CD4-positive, alpha-beta T cell treated with Interleukin-21 for 1 hour (primary cell): Measurements from ENCODE around the gene ABCA5.

Experiments used
- DNase-seq: peaks from one replicate; pipeline ENCODE4 v3.0.0-alpha.2; 2020

ABCA5 gene

DNA sequence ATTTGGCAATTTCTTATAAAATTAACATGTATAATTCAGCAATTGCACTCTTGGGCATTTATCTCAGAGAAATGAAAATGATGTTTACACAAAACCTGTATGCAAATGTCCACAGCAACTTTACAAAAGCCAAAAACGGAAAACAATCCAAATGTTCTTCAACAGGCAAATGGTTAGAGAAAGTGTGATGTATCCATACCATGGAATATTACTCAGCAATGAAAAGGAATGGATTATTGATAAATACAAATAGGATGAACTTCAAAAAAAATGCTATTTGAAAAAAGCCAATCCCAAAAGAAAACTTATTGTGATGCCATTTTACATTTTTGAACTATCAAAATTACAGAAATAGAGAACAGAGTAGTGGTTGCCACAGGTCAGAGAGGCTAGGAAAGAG, 61.1 kb downstream of the ABCA5 start:
- DNase-seq, result no peak

DNA sequence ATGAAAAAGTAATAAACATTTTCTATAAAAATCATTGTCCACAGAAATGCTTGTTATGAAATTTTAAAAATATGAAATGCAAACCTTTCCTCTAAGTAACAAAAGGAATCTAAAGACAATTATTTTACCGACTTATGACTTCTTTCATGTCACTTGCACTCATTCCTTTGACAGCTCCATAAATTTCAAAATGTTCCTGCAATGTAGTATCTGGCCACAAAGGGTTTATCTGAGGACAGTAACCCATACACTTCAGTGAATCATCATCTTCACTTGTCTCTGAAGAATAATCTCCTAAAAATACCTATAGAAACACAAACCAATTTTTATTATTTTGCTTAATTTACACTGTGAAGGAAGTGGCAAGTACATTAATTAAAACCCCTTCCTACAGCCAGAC, 72.7 kb downstream of the ABCA5 start:
- no peak for DNase-seq

DNA sequence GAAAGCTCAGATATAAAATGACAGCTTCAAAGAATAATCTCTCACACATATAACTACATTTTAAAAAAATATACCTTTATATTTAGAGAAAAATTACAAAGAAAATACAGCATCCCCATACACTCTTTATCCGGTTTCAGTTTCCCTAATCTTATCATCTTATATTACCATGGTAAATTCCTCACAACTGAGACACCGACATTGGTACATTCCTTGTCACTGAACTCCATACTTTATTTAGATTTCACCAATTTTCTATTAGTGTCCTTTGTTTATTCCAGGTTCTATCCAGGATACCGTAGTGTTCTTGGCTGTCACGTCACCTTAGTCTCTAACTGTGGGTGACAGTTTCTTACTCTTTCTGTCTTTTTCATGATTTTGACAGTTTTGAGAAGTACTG, 76.3 kb downstream of the ABCA5 start:
- no peak for DNase-seq

DNA sequence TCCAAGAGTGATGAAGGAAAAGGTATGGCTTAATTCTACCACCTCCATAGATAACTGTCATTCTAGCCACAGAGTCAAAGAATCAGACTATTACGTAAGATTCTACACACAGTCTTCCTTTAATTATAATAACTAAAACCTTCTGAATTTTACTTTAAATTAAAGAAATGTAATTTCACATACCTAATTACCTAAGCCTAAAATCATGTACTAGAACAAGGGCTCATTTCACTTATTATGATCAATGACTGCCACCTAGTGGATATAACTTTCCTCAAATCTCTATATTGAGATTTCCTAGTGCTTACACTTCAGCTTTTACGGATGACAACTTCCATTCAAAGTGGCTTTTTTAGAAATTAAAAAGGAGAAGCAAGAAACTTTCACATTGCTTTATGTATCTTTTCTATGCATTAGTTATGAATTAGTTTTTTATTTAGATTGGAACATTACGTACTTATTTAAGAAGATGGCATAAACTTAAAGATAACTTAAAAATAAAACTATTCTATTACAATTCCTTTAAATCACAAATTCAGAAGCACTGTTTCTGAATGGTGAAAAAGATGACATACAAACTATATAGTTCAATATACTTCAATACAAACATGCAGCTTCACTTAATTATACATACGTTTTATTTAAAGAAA, 80.1 kb downstream of the ABCA5 start:
- DNase-seq, result peak; percentile 29

DNA sequence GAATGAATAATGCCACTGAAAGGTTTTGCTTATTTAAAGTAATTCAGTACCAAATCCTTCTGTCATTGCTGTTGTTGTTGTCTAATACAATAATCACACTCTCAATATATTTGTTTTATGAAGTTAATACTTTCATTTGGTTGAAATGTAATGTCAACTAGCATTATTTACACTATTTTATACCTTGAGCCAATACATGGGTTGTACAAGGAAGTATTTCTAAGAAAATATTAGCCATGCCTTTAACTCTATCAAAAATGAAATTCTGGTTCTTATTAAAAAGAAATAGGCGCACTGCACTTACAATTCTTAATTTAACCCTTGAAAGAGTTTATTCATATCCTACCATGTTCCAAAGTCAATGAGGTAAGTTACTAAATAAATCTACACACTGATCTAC, 80.7 kb downstream of the ABCA5 start:
- no peak for DNase-seq

DNA sequence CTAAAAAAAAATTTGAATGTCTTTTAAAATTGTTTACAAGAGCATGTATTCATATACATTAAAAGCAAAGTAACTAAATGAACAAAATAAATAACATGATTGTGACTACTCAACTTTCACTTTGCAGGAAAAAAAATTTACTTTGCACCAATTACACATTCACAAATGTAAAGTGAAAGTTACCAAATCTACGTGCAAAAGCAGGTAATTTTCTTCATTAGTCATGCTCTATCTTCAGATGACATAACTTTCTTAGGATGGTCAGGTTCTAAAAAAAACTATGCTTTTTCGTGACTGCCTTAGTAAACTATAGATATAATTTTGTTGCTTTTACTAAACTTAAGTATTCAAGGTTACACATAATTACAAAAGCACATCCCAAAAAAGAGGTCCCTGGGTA, 81.3 kb downstream of the ABCA5 start:
- no peak for DNase-seq

DNA sequence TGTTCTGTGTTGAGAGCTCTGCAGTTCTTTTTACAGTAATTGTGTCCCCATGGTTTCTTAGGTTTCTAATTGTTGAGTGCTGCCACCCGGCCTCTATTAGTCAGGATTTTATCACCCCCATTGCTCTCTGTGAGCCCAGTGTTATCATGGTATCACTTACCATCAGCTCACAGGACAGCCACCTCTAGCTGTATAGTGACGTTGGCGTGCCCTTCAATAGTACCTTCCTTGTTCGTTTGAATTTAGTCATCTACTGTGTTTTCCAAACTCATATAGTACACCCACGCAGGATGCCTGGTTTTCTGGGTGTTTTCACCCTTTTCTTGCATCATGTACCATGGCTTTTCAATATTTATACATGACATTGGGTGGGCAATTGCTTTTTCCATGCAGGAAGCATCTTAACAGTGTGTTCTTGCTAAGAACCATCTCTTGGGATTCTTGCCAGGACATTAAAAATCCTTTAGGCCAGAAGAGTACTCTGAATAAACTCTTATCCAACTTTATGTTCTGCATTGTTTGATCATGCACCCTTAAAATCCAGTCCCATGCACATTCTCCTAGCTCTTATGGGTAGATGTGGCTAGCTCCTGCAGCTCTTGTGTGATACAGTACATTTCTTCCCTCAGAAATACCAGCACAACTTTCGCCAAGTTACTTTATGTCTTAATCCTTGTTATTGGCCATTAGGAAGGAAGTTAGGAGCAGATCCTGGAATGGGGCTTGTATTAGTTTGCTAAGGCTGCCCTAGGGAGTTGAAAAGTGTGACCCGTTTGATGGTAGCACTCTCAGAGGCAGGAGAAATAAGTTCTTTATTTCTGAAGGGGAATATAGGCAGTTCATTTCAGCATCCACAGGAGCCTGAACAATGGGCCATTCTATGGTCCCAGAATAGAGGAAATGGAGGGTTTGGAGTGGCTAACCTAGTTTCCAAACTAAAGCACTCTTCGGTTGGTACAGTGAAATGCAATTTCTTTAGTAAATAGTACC, 87.0 kb downstream of the ABCA5 start:
- no peak for DNase-seq

DNA sequence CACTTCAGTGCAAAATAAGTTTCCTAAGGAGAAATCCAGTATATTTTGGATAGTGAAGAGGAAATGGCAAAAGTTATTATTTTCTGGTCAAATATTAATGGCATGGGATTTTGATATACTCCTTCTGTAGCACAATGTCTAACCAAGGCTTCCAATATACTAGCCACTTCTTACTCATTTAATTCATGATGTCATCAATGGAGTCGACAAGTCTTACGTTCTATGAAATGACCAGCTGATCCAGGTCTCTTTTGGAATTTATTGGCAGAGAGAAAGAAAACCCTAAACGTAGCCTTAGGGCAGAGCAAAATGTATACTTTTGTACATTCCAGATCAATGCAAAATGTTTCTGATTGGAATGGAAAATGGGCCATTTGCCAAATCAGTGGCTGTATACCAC, 90.0 kb downstream of the ABCA5 start:
- no peak for DNase-seq

DNA sequence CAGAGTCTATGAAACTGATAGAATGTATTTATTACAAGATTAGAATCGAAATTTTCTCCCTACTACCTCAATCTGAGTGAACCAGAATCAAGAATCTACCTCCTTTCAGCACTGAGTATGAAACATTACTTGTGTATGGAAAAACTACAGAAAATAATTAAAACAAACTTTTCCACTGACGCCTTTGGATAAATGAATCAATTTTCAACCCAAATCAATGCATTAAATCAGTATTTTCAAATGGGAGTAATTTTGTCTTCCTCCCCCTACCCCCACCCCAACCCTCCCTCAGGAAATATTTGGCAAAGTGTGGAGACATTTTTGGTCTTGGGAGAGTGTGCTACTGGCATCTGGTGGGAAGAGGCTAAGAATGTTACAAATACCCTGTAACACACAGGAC, 90.5 kb downstream of the ABCA5 start:
- no peak for DNase-seq

DNA sequence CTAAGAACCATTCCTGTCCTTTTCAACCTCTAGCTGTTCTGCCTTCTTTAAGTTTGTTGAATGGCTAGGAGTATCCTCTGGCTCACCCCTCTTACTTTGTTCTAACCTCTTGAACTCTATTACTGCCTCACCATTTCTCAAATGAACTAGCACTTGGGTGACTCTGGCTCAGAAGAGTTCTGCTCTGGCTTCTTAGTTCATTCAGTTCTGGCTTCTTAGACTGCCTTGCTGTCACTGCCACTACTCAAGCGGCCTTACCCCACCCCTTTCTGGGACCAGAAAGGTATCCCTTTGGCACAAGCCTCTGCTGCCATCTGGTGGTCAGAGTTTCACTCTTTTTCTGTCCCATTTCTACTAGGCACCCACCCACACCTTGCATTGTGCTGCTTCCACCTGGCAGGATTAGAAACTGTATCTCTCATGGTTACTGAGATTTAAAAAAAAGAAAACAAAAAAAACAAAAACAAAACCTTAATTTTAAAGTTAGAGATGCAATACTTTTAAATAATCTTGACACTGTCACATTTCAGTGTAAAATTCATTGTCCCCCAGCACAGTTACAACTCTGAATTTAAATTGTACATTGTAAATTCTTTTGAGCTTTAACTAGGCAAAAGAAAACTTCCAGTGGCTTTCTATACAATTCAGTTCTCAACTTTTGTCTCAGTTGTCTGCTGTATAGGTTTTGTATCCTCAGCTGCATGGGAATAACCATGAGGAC, 91.4 kb downstream of the ABCA5 start:
- peak; percentile 57 for DNase-seq

DNA sequence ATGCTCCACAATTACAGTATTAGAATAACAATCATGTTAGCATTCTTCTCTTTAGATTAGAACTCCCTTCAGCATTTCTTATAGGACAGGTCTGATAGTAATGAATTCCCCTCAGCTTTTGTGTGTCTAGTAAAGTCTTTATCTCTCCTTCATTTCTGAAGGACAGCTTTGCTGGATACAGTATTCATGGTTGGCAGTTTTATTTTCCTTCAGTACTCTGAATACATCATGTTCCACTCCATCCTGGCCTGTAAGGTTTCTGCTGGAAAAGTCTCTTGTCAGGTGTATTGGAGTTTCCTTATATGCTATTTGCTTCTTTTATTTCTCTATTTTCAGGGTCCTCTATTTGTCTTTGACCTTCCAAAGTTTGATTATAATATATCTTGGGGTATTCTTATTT, 94.3 kb downstream of the ABCA5 start:
- no peak for DNase-seq

DNA sequence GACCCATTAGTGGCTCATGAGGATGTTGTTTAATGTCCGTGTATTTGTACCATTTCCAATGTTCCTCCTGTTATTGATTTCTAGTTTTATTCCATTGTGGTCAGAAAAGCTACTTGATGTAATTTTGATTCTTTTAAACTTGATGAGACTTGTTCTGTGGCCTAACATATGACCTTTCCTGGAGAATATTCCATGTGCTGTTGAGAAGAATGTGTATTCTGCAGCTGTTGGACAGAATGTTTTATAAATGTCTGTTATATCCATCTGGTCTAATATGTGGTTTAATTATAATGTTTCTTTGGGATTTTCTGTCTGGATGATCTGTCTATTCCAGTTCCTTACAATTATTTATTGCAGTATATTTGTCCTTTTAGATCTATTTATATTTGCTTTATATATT, 95.4 kb downstream of the ABCA5 start:
- no peak for DNase-seq

DNA sequence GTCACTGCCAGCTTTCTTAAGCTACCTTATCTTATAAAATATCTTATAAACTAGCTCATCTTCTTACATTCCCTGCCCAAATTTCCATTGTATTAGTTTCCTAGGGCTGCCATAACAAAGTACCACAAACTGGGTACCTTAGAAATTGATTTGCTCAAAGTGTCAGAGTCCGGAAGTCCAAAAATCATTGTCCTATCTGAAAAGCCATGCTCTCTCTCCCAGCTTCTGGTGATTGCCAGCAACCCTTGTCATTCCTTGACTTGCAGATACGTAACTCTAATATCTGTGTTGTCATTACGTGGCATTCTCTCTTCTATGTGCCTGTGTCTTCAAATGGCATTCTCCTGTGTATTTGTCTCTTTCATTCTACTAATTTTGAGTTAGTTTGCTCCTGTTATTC, 96.0 kb downstream of the ABCA5 start:
- DNase-seq, result no peak

DNA sequence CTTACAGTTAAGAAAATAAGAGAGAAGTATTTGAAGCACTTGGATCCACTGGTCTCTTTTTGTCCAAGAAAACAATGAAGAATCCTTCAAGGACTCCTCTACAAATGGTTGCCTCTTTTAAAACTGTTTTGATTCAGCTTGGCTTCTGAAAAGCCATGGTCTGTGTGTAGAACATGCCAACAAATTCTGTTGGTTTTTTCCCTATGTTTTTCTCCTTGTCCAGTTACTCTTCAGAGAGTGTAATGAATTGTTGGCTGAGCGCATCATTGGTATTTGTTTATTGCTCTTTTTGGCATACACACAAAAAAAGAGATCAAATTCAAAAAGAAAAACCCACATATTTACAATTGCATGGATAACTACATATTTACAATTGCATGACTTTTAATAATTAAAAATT, 98.4 kb downstream of the ABCA5 start, which contains the start of gene ABCA10:
ABCA10 (minus strand) TSS at position 249 of the 400 bp plus-strand sequence. CDS start 3,466 bp downstream, outside the sequence.
- DNase-seq, result no peak

DNA sequence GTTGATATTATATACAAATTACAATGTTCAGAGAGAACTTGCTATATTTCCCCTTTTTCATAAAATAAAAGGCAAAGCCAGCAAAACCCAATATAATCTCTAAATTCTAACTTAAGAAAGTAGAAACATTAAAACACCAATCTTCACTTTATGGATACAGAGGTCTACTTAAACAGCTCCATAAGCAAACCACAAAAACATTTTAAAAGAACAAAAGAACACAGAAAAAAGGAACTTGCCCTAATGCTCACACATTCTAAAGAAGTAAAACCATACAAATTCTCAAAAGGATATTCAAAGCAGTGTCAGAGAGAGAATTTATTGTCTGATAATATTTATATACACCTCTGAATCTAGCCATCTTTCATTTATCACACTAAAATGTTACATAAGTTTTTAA, 98.9 kb downstream of the ABCA5 start:
- DNase-seq, result no peak

DNA sequence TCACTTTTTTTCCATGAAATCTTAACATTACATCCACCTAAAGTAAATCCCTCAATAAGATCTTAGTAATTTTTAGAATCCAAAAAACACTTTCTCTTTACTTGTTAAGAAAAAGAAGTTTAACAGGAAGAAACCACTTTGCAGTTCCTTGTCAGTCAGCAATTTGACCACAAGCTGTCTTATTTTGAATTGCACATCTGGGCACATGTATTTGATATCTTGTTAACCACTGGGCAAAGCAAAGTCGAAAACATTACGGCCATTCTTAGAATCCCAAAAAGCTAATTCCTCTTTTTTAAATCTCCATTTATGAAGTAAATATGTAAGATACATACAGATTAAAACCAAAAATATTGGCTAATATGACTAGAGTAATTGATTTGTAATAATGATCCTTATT, 99.4 kb downstream of the ABCA5 start:
- no peak for DNase-seq

DNA sequence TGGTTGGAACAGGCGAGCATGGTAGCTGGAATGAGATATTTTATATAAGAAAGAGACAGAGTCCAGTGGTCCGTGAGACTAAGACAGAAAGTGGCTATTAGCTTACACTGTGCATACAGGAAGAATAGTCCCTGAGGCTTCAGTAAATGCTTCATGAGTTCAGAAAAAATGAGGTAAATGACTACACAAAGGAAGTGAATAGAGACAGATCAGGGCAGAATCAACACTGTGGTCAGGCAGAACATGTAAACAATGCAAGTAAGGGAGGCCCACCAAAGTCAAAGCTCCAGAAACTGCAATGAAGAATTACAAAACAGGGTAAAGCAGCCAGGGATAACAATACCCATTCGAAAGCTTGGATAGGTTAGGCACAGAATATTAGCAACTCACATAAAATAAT, 103.1 kb downstream of the ABCA5 start:
- DNase-seq, result no peak

DNA sequence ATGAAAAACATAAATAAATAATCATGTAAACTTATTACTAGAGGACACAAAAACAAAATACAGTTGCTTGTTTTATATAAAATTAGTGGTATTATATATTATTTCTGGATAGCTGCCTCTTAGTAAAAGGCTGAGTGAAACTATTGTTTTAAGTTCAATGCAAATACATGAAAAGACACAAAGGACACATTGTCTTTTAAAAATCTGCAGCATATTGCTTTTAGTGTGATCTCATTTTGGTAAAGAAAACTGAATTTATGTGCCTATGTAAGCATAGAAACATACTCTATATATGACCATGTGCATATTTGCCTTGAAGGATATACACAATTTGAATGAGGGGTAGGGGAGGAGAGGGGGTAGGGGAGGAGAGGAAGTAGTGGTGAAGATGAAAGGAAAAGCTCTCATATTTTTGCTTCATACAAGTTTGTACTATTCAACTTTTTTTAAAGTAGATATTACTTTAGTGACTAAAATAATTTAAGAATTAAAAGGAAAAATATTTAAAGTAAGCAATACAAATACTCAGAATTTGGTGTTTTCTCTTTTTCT, 104.2 kb downstream of the ABCA5 start:
- no peak for DNase-seq

DNA sequence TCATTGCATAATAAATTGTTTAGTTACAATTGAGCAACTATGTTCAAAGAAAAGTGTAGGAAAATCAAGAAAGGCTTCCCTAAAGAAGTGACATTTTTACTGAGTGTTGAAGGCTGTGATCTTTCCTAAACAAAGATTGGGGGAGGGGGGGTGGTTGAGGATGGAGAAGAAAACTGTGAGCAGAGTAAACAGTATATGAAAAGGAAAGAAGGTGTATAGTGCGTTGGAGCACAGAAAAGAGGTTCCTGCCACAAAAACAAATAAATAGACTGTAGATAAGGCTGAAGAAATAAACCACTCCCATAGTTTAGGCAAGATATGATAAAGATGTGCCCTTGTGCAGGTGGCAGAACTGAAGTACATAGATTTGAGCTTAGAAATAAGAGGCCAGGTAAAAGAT, 106.8 kb downstream of the ABCA5 start:
- DNase-seq, result no peak

DNA sequence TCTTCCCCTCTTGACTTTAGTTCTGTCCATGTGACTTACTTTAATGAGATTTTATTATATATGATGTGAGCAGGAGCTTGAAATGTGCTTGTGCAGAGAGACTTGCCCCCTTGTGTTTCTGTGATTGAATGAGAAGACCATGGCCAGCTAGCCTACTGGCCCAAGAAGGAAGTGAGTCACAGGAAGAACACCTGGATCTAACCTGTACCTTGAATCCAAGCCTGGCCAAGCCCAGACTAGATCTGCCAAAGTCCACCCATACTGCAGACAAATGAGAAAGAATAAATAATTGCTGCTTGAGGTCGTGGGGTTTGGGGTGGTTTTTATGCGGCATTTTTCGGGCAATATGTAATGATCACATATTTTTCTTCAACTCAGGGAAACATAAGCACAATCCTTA, 107.9 kb downstream of the ABCA5 start:
- DNase-seq, result no peak

DNA sequence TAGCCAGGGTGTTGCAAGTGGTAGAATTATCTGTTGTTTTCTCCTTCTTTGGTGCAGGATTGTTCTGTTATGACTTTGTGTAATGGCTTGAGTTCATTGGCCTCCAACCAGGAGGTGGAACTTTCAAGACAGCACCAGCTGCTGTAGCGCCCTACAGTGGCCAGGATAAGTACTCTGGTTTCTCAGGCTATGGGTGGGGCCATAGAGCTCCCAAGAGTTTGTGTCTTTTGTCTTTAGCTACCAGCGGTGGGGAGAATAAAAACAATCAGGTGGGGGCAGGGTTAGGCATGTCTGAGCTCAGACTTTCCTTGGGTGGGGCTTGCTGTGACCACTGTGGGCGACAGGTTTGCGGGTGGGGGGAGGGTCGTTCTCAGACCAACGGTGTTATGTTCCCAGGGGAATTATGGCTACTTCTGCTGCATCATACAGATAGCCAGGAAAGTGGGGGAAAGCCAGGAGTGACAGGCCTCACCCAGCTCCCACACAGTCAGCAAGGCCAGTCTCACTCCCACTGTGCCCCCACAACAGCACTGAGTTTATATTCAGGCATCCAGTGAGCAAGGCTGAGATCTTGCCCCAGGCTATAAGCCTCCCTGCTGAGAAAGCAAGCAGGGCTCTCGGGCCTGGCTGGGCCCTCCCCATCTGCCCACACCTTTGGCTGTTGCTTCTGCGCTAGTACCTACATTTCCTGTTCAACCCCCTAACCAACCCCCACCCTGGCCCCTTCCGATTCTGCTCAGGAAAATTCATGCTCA, 113.7 kb downstream of the ABCA5 start:
- DNase-seq, result no peak

DNA sequence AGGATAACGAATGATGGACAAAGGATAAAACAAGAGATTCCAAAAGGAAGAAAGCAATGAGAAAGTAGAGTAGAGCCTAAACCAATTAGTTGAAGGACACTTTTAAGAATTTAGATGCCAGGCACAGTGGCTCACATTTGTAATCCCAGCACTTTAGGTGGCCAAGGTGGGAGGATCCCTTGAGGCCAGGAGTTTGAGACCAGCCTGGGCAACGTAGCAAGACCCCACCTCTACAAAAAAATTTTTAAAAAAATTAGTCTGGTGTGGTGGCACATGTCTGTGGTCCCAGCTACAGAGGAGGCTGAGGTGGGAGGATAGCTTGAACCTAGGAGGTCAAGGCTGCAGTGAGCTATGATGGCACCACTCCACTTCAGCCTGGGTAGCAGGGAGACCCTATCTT, 118.3 kb downstream of the ABCA5 start:
- DNase-seq, result no peak

DNA sequence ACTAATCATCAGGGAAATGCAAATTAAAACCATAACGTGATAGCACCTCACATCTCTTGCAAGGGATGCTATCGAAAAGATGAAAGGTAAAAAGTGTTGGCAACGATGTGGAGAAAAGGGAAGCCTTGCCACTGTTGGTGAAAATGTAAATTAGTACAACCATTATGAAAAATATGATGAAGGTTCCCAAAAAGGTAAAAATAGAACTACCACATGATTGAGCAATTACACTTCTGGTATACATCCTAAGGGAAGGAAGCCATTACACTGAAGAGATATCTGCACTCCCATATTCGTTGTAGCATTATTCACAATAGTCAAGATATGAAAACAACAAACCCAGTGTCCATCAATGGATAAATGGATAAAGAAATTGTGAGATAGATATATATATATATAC, 119.8 kb downstream of the ABCA5 start:
- DNase-seq, result no peak
